OCI-LY7 (cell line): ENCODE measurements around the gene CCDC148.

Experiments
- CTCF ChIP-seq: fragments of 200-600 bp; sonication (generic); conservative IDR thresholded peaks from 2 replicates; pipeline ENCODE4 v1.5.1; 2014; ENCODE audit warnings: mild to moderate bottlenecking, antibody characterized with exemption, low read length, moderate library complexity, mixed read lengths
- EZH2phosphoT487 ChIP-seq: fragments of 200-600 bp; sonication (generic); IDR thresholded peaks from 2 replicates; pipeline ENCODE4 v1.6.1; 2018; ENCODE audit warnings: low read depth, borderline replicate concordance, mild to moderate bottlenecking, mixed run types, antibody characterized with exemption, low read length, moderate library complexity, mixed read lengths

- TF ChIP-seq CTCF (peak; percentile 83), EZH2phosphoT487 (no peak)
These were observed 8.1 kb upstream of the CCDC148 start for GRCh38 chr2:158464426-158465281.
